BJ (cell line): ENCODE results near the gene EIF4ENIF1. TPM values are rescaled to one million over a fixed set of nuclear protein-coding genes. Genes with fewer than 3 reads are reported as not detected.
"Not testable (repeated sequence)": the region's sequence is repeated elsewhere in the genome, so short reads cannot be mapped to it uniquely, and the experiment has no call there.

ENCODE experiments used
- CTCF ChIA-PET: fragments of 350-600 bp; formaldehyde crosslinking; extraction: SDS; loops from one replicate; lab custom pipeline; 2021; ENCODE audit warnings: antibody characterized with exemption, inconsistent platforms; lab: Yijun Ruan, JAX
- POLR2A ChIA-PET: fragments of 300-600 bp; sonication (Branson Sonifier 250); formaldehyde crosslinking; extraction: SDS; loops from one replicate; lab custom pipeline; 2021; ENCODE audit warnings: antibody characterized with exemption; lab: Charles Lee
- DNase-seq: peaks from one replicate; pipeline ENCODE4 v3.0.0-alpha.2; 2011; ENCODE audit warnings: low read depth
- H3K27me3 ChIP-seq: 2 replicates; pipeline ENCODE4 v1.6.0; 2011; ENCODE audit warnings: low read length; ENCODE audit not compliant: control insufficient read depth, insufficient read depth
- H3K36me3 ChIP-seq: 2 replicates; pipeline ENCODE4 v1.5.1; 2011; ENCODE audit warnings: low read length; ENCODE audit not compliant: control insufficient read depth, insufficient read depth
- H3K4me3 ChIP-seq: 2 replicates; pipeline ENCODE4 v1.5.1; 2011; ENCODE audit warnings: low read depth, mild to moderate bottlenecking, control low read depth, low read length
- polyA plus RNA-seq: library from polyadenylated mRNA; depleted of rRNA; stranded (reverse); fragments of >200 nt; gene quantifications from 2 replicates; pipeline ENCODE4 v1.2.3, GENCODE V29; 2011
- TF ChIP-seq, protein P1 (sequence below): IDR thresholded peaks from 2 replicates; pipeline ENCODE4 v1.5.1; 2011; ENCODE audit warnings: low read depth, mild to moderate bottlenecking, control low read depth, inconsistent platforms, low read length, moderate library complexity; ENCODE audit not compliant: insufficient read depth

The EIF4ENIF1 gene
- polyA plus RNA-seq, 1 experiment: 20.4 TPM

DNA sequence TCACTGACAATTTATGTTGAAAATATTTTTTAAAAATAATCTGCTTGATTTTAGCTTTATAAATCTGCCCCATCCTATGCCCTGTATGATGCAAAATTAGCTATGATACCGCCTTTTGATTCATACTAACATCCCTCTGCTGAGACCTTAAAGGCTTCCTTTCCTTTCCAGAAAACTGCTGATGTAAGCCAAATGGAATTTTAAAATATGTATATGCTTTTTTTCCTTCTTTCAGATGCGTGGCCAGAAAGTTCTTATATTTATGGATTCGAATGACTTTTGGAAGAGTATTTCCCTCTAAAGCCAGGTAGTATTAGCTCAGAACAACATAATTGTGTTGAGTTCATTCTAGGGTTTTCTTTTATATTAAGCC, 41.2 kb upstream of the EIF4ENIF1 start:
- DNase-seq: no peak
- H3K27me3 ChIP-seq: no peaks in the 10 kb centered on the region
- H3K4me3 ChIP-seq: no peak overlapping the region
- no peaks in the 10 kb centered on the region for H3K36me3 ChIP-seq
- ChIA-PET CTCF (interaction anchor here (0.5 to 1.8 kb wide), 2 partner anchors 18 to 104 kb away, joined by 4 read pairs; no protein-coding TSS in a partner anchor), POLR2A (interaction anchor here (0.6 kb wide), 1 partner anchor 17 kb away, joined by 5 read pairs; no protein-coding TSS in a partner anchor)
- TF ChIP-seq, protein P1, sequence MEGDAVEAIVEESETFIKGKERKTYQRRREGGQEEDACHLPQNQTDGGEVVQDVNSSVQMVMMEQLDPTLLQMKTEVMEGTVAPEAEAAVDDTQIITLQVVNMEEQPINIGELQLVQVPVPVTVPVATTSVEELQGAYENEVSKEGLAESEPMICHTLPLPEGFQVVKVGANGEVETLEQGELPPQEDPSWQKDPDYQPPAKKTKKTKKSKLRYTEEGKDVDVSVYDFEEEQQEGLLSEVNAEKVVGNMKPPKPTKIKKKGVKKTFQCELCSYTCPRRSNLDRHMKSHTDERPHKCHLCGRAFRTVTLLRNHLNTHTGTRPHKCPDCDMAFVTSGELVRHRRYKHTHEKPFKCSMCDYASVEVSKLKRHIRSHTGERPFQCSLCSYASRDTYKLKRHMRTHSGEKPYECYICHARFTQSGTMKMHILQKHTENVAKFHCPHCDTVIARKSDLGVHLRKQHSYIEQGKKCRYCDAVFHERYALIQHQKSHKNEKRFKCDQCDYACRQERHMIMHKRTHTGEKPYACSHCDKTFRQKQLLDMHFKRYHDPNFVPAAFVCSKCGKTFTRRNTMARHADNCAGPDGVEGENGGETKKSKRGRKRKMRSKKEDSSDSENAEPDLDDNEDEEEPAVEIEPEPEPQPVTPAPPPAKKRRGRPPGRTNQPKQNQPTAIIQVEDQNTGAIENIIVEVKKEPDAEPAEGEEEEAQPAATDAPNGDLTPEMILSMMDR: no peak

DNA sequence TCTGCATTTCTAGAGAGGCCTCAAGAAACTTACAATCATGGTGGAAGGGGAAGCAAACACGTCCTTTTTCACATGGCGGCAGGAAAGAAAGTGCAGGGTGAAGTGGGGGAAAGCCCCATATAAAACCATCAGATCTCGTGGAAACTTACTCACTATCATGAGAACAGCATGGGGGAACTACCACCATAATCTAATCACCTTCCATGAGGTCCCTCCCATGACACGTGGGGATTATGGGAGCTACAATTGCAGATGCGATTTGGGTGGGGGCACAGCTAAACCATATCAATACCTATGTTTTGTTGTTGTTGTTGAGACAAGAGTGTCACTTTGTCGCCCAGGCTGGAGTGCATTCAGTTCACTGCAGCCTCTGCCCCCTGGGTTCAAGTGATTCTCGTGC, 36.6 kb upstream of the EIF4ENIF1 start:
- DNase-seq: no peak
- Histone ChIP-seq H3K4me3 (no peak overlapping the region), H3K27me3 (no peaks in the 10 kb centered on the region), H3K36me3 (no peaks in the 10 kb centered on the region)
- ChIA-PET CTCF (interaction anchor here (0.6 to 2.1 kb wide), 2 partner anchors 11 to 249 kb away, joined by 3 to 9 read pairs; no protein-coding TSS in a partner anchor), POLR2A (no interaction called here)
- TF ChIP-seq, protein P1: no peak

DNA sequence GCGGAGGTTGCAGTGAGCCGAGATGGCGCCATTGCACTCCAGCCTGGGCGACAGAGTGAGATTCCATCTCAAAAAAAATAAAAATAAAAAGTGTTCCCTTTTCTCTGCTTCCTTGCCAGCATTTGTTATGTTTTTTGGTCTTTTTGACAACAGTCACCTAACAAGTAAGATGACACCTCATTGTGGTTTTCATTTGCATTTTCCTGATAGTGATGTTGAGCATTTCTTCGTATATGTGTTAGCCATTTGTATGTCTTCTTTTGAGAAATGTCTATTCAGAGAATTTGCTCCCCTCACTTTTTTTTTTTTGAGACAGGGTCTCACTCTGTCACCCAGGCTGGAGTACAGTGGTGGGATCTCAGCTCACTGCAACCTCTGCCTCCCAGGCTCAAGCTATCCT, 34.5 kb upstream of the EIF4ENIF1 start:
- CTCF ChIA-PET: interaction anchor here (0.6 kb wide), 1 partner anchor 426 kb away, joined by 3 read pairs; no protein-coding TSS in a partner anchor
- H3K36me3 ChIP-seq, POLR2A ChIA-PET, H3K27me3 ChIP-seq, DNase-seq, H3K4me3 ChIP-seq: not testable (repeated sequence)

DNA sequence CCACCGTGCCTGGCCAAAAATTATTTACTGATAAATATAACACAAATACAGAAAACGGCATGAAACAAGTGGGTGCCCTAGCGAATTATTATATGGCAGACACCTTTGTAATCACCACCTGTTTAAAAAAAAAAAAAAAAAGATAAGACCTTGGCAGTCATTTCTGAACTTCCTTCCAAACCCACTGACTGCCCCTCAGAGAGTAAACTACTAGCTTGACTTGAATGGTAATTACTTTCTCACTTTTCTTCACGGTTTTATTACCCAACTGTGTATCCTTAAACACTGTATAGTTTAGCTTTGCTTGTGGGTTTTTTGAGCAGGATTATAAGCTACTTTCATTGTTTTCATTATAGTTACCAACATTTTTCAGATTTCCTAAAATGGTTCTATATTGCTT, 30.4 kb upstream of the EIF4ENIF1 start:
- DNase-seq: no peak
- CTCF ChIA-PET: no interaction called here
- Histone ChIP-seq H3K36me3 (no peaks in the 10 kb centered on the region), H3K4me3 (no peak overlapping the region), H3K27me3 (no peaks in the 10 kb centered on the region)
- TF ChIP-seq, protein P1: no peak
- POLR2A ChIA-PET: no interaction called here

DNA sequence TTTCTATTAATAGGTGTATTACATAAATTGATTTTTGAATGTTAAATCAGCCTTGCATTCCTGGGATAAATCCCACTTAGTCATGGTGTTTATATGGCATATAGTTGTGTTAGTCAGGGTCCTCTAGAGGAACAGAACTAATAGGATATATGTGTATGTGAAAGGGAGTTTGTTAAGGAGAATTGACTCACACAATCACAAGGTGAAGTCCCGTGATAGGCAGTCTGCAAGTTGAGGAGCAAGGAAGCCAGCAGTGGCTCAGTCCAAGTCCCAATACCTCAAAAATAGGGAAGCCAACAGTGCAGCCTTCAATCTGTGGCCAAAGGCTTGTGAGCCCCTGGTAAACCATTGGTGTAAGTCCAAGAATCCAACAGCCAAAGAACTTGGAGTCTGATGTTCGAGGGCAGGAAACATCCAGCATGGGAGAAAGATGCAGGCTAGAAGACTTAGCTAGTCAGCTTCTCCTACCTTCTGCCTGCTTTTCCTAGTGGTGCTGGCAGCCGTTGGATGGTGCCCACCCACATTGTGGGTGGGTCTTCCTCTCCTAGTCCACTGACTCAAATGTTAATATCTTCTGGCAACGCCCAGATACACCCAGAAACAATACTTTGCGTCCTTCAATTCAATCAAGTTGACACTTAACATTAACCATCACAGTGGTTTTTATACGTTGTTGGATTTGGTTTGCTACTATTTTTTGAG, 19.6 kb upstream of the EIF4ENIF1 start:
- TF ChIP-seq, protein P1: no peak
- ChIA-PET POLR2A (no interaction called here), CTCF (no interaction called here)
- no peaks in the 10 kb centered on the region for H3K36me3 ChIP-seq
- no peak overlapping the region for H3K4me3 ChIP-seq
- no peaks in the 10 kb centered on the region for H3K27me3 ChIP-seq
- DNase-seq: no peak
